Frontal cortex (tissue), 4 donors: ENCODE measurements around the gene MIDN. TPM values are rescaled to one million over a fixed set of nuclear protein-coding genes. Genes with fewer than 3 reads are reported as not detected.

Source experiments
- DNase-seq, 2 donors: peaks; one replicate each; pipeline ENCODE4 v3.0.0; 2012; ENCODE audit warnings: low spot score in 2 of 2
- FAIRE-seq: peaks from 2 replicates; lab custom pipeline; 2012; peaks lifted over from hg19 to GRCh38; lab: Jason Lieb, UNC
- total RNA-seq: library from RNA; depleted of rRNA; stranded (reverse); fragments of >200 nt; gene quantifications from one replicate; pipeline ENCODE4 v1.2.3, GENCODE V29; 2014
- donor health status: control.
- donor health status: control.
- donor health status: control.

The MIDN gene
- total RNA-seq, 1 donor from 2014 or later, result 14.3 TPM

DNA sequence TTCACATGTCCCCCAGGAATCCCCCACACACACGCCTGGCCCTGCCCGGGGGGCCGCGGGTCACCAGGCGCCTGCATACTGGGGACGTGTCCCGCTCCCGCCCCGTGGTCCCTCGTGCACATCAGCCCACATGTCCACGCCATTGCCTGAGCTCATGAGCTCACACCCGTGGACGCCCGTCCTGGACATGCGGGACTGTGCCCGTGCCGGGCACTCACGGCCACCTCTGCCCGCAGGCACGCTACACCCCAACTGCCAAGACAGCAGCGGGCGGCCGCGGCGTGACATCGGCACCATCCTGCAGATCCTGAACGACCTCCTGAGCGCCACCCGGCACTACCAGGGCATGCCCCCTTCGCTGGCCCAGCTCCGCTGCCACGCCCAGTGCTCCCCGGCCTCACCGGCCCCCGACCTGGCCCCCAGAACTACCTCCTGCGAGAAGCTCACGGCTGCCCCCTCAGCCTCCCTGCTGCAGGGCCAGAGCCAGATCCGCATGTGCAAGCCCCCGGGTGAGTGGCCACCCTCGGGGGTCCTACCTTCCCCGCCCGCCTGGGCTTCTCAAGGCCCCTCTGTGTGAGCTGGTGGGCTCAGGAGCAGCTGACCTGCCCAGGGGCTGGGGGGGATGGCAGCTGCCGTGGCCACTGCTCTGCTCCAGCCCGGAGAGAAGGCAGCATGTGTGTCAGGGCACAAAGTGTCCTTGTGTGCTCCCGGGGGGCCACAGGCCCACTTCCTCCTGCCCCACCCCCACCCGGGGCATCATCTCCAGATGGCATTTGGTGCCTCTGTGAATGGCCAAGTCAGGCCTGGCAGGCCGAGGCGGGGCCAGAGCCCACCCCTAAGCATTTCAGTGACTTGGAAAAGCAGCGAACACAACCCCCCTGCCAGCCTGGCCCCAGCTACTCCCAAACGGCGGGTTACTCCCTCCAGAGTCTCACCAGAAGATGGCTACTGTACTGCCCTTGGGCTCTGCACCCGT is 7.1 kb downstream of the MIDN start:
- DNase-seq, result peak in 1 of 2 donors; percentile 78

DNA sequence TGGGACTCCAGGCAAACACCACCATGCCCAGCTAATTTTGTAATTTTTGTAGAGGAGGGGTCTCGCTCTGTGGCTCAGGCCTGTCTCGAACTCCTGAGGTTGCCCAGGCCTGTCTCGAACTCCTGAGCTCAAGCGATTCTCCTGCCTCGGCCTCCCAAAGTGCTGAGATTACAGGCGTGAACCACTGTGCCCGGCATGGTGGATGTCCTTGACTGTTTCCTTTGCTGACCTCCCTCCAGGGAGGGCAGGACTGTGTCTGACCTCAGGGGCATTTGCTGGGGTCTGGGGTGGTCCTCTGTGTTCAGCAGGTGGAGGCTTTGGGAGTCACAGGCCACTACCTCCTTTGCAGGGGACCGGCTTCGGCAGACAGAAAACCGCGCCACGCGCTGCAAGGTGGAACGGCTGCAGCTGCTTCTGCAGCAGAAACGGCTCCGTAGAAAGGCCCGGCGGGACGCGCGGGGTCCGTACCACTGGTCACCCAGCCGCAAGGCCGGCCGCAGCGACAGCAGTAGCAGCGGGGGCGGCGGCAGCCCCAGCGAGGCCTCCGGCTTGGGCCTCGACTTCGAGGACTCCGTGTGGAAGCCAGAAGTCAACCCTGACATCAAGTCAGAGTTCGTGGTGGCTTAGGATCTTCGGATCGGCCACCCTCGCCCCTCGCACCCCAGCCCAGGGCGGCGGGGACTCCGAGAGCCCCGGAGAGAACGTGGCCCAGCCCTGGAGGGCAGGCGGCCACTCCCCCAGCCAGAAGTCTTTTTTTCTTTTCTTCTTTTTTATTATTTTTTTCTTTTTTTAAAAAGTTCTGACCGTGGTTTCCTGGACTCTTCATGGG is 8.5 kb downstream of the MIDN start:
- DNase-seq (no peak), FAIRE-seq (no peak)

More for the DNA sequence above, 7.1 kb downstream of the MIDN start:
- no peak for FAIRE-seq

GRCh38 chr19:1257475-1258162 is 9.2 kb downstream of the MIDN start:
- FAIRE-seq (no peak), DNase-seq (no peak)

DNA sequence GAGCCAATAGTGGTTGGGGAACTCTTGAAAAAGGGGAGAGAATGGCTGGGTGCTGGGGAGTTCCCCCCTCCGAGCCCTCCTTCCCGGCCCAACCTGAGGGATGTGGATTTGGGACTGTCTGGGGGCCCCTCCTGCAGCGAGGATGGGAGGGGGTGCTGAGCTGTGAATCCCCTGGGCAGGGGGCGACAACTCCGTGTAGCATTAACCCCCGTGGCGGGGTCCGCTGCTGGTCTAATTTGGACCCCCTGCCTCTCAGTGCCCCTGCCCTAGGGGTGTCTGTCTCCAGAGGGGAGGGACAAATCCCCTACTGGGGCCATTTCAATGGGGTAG is 9.7 kb downstream of the MIDN start:
- DNase-seq (no peak), FAIRE-seq (no peak)

GRCh38 chr19:1258707-1259205 is 10.4 kb downstream of the MIDN start:
- FAIRE-seq, result no peak

DNA sequence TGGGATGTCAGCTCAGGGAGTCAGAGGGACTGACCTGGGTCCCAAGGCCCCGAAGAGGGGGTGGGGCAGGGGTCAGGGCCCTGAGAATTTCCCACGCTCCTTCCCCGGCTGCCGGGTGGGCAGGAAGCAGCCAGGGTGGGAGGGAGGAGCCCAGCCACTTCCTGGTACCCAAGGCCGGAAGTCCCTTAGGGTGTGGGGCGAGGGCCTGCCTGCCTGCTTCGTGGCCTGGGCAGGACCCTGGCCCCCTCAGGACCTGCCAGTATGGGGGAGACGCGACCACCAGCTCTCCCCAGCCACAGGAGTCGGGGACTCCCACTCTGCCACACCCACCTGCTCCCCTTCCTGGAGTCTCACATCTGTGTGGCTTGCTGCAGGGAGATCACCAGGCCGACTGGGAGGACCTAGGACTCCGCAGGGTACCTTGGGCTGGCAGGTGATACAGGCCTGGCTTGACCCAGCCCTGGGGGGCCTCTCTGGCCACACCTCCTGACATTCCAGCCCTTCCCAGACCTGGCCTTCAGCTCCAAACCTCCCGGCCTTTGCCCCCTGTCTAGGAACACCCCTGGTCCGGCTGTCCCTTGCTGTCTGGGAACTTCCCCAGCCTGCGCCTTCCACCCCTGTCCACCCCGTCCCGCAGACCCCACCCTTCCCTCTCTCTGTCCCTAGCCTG is 11.0 kb downstream of the MIDN start:
- no peak for DNase-seq
- no peak for FAIRE-seq

More at GRCh38 chr19:1258707-1259205, 10.4 kb downstream of the MIDN start:
- DNase-seq, result no peak

DNA sequence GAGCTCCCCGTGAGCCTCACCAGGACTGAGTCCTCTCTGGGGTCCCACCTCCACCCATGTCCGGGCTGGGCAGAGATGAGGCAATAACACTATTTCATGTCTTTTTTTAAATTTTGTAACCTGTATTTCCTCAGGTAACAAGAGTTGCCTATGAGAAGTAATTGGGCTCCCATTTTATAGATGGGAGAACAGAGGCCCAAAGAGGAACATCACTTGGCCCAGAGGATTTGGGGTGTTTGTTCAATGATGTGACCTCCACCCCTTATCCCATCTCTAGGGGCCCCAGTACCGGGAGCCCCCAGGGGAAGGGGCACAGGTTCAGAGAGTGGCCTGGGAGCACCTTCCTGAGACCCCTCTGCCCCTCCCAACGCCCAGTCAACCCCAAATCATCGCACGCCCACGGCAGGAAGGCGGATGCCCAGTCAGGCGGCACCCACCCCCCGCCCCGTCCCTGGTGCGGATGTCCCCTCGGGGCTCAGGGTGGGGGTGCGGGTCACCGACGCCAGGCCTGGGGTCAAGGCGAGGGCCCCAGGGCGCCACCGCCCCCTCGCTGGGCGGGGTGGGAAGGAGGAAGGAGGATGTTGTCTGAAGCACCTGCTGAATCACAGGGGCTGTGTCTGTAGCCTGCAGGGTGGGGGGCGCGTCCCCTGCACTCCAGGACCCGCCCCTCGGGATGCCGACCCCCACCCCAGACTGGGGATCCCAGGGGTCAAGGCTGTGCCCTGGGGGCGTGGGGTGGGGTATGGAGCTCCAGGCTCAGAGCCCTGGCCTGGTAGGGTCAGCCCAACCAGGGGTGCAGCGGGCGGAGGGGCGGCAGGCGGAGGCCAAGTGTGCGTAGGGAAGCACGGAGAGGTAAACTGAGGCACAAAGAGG is 11.7 kb downstream of the MIDN start:
- FAIRE-seq, result no peak

GRCh38 chr19:1260749-1261537 is 12.6 kb downstream of the MIDN start:
- DNase-seq, result peak; percentile 99
- no peak for FAIRE-seq

More for the DNA sequence above, 11.7 kb downstream of the MIDN start:
- DNase-seq, result no peak

DNA sequence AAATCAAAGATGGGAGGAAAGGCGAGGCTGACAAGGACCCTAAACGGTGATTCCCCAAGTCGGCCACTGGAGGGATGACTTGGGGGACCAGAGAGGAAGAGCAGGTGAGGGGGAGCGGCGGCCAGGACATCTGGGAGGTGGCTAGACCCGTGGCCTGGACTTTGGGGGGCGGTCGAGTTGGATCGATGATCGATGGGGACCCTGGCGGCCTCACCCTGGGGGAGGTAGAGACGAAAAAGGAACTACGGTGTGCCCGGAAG is 13.1 kb downstream of the MIDN start:
- DNase-seq (no peak), FAIRE-seq (no peak)

- FAIRE-seq, result no peak
Measured at GRCh38 chr19:1261798-1262622, 13.6 kb downstream of the MIDN start.

DNA sequence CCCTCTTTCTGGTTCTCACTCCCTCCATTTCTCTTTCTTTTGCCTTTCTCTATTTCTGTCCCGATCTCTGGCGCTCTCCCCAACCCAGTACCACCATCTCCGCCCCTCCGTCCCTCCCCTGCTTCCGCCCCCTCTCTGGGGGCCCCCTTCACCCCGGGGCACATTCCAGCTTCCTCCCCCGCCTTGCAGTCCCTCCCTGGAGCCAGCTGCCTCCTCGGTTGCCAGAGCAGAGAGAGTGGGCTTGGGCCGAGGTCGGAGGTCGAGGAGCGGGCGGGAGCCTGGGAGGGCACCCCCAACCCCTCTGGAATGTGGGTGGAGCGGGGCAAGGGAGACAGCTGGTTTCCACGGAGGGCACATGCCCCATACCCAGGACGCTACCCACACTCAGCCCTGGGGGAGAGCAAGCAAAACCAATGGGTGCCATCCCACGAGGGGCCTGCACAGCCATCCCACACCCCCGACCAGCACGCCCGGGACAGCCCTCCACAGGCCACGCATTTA is 14.3 kb downstream of the MIDN start:
- DNase-seq, result no peak
- FAIRE-seq, result no peak

More at GRCh38 chr19:1261798-1262622, 13.6 kb downstream of the MIDN start:
- no peak for DNase-seq

GRCh38 chr19:1263188-1263587 is 14.8 kb downstream of the MIDN start:
- DNase-seq, result no peak
- FAIRE-seq, result no peak

DNA sequence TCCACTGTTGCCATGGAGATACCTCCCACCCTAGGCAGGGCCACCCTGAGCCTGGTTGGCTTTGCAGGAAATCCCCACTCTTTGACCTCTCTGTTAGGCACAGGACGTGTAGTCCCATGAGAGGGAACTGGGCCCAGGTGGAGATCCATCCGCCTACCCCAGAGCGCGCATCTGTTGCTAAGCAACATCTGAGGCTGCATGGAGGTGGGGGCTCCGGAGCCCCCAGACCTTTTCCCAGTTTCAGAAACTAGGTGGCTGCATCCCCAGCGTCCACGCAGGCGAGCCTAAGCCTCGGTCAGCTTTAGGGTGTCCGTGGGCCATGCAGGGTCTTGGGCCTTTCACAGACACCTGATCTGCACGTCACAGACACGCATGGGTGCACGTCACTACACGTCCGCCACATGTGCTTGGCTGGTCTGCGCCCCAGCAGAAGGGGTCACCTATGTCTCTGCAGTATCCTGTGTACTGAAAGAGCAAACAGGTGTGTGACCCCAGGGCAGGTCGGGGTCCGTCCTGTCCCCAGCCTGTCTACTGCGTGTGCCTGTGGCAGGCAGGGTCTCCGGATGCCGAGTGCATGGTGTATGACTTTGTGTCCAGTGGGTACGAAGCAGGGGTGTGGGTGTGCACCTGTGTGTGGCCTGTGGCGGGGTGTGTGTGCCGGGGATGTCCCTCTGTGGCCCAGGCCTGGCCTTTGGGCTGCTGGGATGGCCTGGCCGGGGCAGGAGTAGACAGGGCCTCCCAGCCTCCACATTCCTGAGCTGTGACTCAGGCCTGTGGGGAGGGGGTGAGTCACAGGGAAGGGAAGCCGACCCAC is 16.6 kb downstream of the MIDN start:
- DNase-seq (no peak), FAIRE-seq (no peak)

GRCh38 chr19:1265615-1266128 is 17.3 kb downstream of the MIDN start:
- no peak for DNase-seq
- no peak for FAIRE-seq

- no peak for FAIRE-seq
Measured at GRCh38 chr19:1266129-1266915, 17.9 kb downstream of the MIDN start.

More at GRCh38 chr19:1266129-1266915, 17.9 kb downstream of the MIDN start:
- peak; percentile 85 to 86 for DNase-seq
